ENCODE results near the gene SP100.

GRCh38 chr2:230557065-230557464 lies 141.1 kb downstream of the SP100 start:
- no peak for TF ChIP-seq POLR2A (IDR thresholded peaks at IDR 0.05)
- TF ChIP-seq, protein P1, sequence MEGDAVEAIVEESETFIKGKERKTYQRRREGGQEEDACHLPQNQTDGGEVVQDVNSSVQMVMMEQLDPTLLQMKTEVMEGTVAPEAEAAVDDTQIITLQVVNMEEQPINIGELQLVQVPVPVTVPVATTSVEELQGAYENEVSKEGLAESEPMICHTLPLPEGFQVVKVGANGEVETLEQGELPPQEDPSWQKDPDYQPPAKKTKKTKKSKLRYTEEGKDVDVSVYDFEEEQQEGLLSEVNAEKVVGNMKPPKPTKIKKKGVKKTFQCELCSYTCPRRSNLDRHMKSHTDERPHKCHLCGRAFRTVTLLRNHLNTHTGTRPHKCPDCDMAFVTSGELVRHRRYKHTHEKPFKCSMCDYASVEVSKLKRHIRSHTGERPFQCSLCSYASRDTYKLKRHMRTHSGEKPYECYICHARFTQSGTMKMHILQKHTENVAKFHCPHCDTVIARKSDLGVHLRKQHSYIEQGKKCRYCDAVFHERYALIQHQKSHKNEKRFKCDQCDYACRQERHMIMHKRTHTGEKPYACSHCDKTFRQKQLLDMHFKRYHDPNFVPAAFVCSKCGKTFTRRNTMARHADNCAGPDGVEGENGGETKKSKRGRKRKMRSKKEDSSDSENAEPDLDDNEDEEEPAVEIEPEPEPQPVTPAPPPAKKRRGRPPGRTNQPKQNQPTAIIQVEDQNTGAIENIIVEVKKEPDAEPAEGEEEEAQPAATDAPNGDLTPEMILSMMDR (IDR thresholded peaks at IDR 0.05): no peak

Data from right lobe of liver (tissue), 4 donors.